ENCODE results near the gene RNFT2. TPM values are rescaled to one million over a fixed set of nuclear protein-coding genes. Genes with fewer than 3 reads are reported as not detected.

Gene RNFT2
- total and polyA plus RNA-seq, 3 donors from 2014 or later, result 6.8 to 11.7 (median 9.0) TPM

GRCh38 chr12:116832353-116832752, 94.2 kb downstream of the RNFT2 start:
- Histone ChIP-seq H3K9me3 (no peaks in the 10 kb centered on the region), H3K36me3 (ENCODE audit: low read depth, missing control alignments) (no peaks in the 10 kb centered on the region), H3K4me1 (no peaks in the 10 kb centered on the region), H3K4me3 (no peak overlapping the region), H3K27ac (no peak overlapping the region), H3K27me3 (no peaks in the 10 kb centered on the region)
- whole genome bisulfite sequencing, 2 donors, result 90 to 93% methylated on average over 6 of the region's 6 CpGs
- intact Hi-C loops (cut with DNase I; ENCODE audit: low total_unique reads), result no loop called here
- no peak for TF ChIP-seq POLR2A (IDR thresholded peaks at IDR 0.05)
- DNase-seq, result no peak

- no peak overlapping the region for H3K27ac ChIP-seq
- H3K4me3 ChIP-seq, result no peak overlapping the region
- DNase-seq, result no peak
- intact Hi-C loops (cut with DNase I; ENCODE audit: low total_unique reads), result no loop called here
- H3K9me3 ChIP-seq, result no peaks in the 10 kb centered on the region
- 79 to 84% methylated on average over 6 to 10 of the region's 10 CpGs for WGBS, 2 donors
- H3K27me3 ChIP-seq, result no peaks in the 10 kb centered on the region
- H3K4me1 ChIP-seq, result no peaks in the 10 kb centered on the region
- H3K36me3 ChIP-seq (ENCODE audit: low read depth, missing control alignments), result no peaks in the 10 kb centered on the region
- TF ChIP-seq CTCF (IDR thresholded peaks at IDR 0.05) (no peak), POLR2A (IDR thresholded peaks at IDR 0.05) (no peak)
These were observed 95.4 kb downstream of the RNFT2 start for GRCh38 chr12:116833474-116833873.

- H3K4me3 ChIP-seq, result no peak overlapping the region
- no peak overlapping the region for H3K27ac ChIP-seq
- no peaks in the 10 kb centered on the region for H3K27me3 ChIP-seq
- 81 to 89% methylated on average over 1 of the region's 1 CpG for WGBS, 2 donors
- no peaks in the 10 kb centered on the region for H3K4me1 ChIP-seq
- DNase-seq, result no peak
- TF ChIP-seq POLR2A (IDR thresholded peaks at IDR 0.05) (no peak), CTCF (IDR thresholded peaks at IDR 0.05) (no peak)
- intact Hi-C loops (cut with DNase I; ENCODE audit: low total_unique reads), result no loop called here
- no peaks in the 10 kb centered on the region for H3K36me3 ChIP-seq (ENCODE audit: low read depth, missing control alignments)
- H3K9me3 ChIP-seq, result no peaks in the 10 kb centered on the region
These were observed 97.4 kb downstream of the RNFT2 start for GRCh38 chr12:116835484-116835883.

GRCh38 chr12:116837097-116837496, 99.0 kb downstream of the RNFT2 start:
- H3K36me3 ChIP-seq (ENCODE audit: low read depth, missing control alignments), result no peaks in the 10 kb centered on the region
- no peaks in the 10 kb centered on the region for H3K4me1 ChIP-seq
- 69 to 79% methylated on average over 9 of the region's 9 CpGs for WGBS, 2 donors
- DNase-seq, result no peak
- intact Hi-C loops (cut with DNase I; ENCODE audit: low total_unique reads), result no loop called here
- no peaks in the 10 kb centered on the region for H3K27me3 ChIP-seq
- no peaks in the 10 kb centered on the region for H3K9me3 ChIP-seq
- H3K4me3 ChIP-seq, result no peak overlapping the region
- no peak for TF ChIP-seq CTCF (IDR thresholded peaks at IDR 0.05)
- no peak for TF ChIP-seq POLR2A (IDR thresholded peaks at IDR 0.05)
- H3K27ac ChIP-seq, result no peak overlapping the region

- no peaks in the 10 kb centered on the region for H3K4me1 ChIP-seq
- TF ChIP-seq CTCF (IDR thresholded peaks at IDR 0.05) (no peak), POLR2A (IDR thresholded peaks at IDR 0.05) (no peak)
- DNase-seq, result no peak
- H3K4me3 ChIP-seq, result no peak overlapping the region
- 75 to 78% methylated on average over 4 of the region's 4 CpGs for WGBS, 2 donors
- H3K36me3 ChIP-seq (ENCODE audit: low read depth, missing control alignments), result no peaks in the 10 kb centered on the region
- H3K27me3 ChIP-seq, result no peaks in the 10 kb centered on the region
- intact Hi-C loops (cut with DNase I; ENCODE audit: low total_unique reads), result no loop called here
- no peak overlapping the region for H3K27ac ChIP-seq
- no peaks in the 10 kb centered on the region for H3K9me3 ChIP-seq
These were observed 100.2 kb downstream of the RNFT2 start for GRCh38 chr12:116838365-116838764.
